NCI-H2081 treated with DMSO at 0.1 percent for 48 hours (cell line): ENCODE measurements around the gene XRCC4.

Source experiments
- DNase-seq: peaks from one replicate; lab custom pipeline; 2025; lab: John Stamatoyannopoulos, UW

XRCC4 gene

GRCh38 chr5:83071286-83072051, 5.9 kb upstream of the XRCC4 start:
- DNase-seq, result no peak

GRCh38 chr5:83072966-83073365, 4.4 kb upstream of the XRCC4 start:
- no peak for DNase-seq

- no peak for DNase-seq
Observed at GRCh38 chr5:83077662-83078261, 415 bp downstream of the XRCC4 start.

GRCh38 chr5:83082750-83083149, 5.4 kb downstream of the XRCC4 start:
- DNase-seq, result no peak

GRCh38 chr5:83084336-83084735, 7.0 kb downstream of the XRCC4 start:
- DNase-seq, result no peak

- DNase-seq, result no peak
Observed at GRCh38 chr5:83085106-83085505, 7.8 kb downstream of the XRCC4 start.

- no peak for DNase-seq
Observed at GRCh38 chr5:83090169-83090568, 12.8 kb downstream of the XRCC4 start.

- DNase-seq, result no peak
Observed at GRCh38 chr5:83092619-83093018, 15.3 kb downstream of the XRCC4 start.

- DNase-seq, result no peak
Observed at GRCh38 chr5:83093692-83094091, 16.3 kb downstream of the XRCC4 start.

- no peak for DNase-seq
Observed at GRCh38 chr5:83095163-83095956, 18.0 kb downstream of the XRCC4 start.

- DNase-seq, result no peak
Observed at GRCh38 chr5:83095957-83096539, 18.7 kb downstream of the XRCC4 start.

- no peak for DNase-seq
Observed at GRCh38 chr5:83096660-83097339, 19.5 kb downstream of the XRCC4 start.

GRCh38 chr5:83097689-83098231, 20.4 kb downstream of the XRCC4 start:
- DNase-seq, result no peak

GRCh38 chr5:83099001-83099400, 21.7 kb downstream of the XRCC4 start:
- no peak for DNase-seq

GRCh38 chr5:83099445-83099844, 22.1 kb downstream of the XRCC4 start:
- DNase-seq, result no peak

- no peak for DNase-seq
Observed at GRCh38 chr5:83101514-83101913, 24.2 kb downstream of the XRCC4 start.

GRCh38 chr5:83102364-83102980, 25.1 kb downstream of the XRCC4 start:
- DNase-seq, result no peak

- no peak for DNase-seq
Observed at GRCh38 chr5:83104021-83104420, 26.7 kb downstream of the XRCC4 start.

- DNase-seq, result no peak
Observed at GRCh38 chr5:83107692-83108420, 30.5 kb downstream of the XRCC4 start.

- DNase-seq, result no peak
Observed at GRCh38 chr5:83109380-83109779, 32.0 kb downstream of the XRCC4 start.

- no peak for DNase-seq
Observed at GRCh38 chr5:83115816-83116215, 38.5 kb downstream of the XRCC4 start.
